Measurements from ENCODE around the gene ERN1. TPM values are rescaled to one million over a fixed set of nuclear protein-coding genes. Genes with fewer than 3 reads are reported as not detected.

ERN1 gene
- total and polyA plus RNA-seq, 2 of the 13 experiments (the other 11 are each of a cell fraction or from before 2014, with no cell fraction given): 6.0 to 12.7 TPM

DNA sequence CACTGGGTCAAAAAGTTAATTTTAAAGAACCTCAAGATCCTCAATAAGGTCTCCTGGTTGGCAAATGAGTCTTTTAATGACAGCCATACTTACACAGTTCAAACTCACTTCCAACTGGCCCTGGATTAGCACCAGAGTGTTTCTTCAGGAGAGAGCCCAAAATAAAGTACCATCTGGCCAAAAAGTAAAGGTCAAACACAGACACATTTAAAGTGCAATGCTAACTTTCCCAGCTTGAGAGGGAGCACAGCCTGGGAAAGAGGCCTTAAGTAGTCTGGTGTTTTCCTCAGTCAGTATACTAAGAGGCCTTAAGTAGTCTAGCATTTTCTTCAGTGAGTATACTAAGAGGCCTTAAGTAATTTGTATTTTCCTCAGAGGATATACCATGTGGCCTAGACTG is 46.6 kb upstream of the ERN1 start (continued):
- TF ChIP-seq, protein P1, sequence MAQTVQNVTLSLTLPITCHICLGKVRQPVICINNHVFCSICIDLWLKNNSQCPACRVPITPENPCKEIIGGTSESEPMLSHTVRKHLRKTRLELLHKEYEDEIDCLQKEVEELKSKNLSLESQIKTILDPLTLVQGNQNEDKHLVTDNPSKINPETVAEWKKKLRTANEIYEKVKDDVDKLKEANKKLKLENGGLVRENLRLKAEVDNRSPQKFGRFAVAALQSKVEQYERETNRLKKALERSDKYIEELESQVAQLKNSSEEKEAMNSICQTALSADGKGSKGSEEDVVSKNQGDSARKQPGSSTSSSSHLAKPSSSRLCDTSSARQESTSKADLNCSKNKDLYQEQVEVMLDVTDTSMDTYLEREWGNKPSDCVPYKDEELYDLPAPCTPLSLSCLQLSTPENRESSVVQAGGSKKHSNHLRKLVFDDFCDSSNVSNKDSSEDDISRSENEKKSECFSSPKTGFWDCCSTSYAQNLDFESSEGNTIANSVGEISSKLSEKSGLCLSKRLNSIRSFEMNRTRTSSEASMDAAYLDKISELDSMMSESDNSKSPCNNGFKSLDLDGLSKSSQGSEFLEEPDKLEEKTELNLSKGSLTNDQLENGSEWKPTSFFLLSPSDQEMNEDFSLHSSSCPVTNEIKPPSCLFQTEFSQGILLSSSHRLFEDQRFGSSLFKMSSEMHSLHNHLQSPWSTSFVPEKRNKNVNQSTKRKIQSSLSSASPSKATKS (CRISPR knock-in tag; IDR thresholded peaks at IDR 0.05): no peak
- TF ChIP-seq ZNF350 (CRISPR knock-in tag; IDR thresholded peaks at IDR 0.05; ENCODE audit: borderline replicate concordance, low read depth) (no peak), ZNF781 (CRISPR knock-in tag; IDR thresholded peaks at IDR 0.05; ENCODE audit: borderline replicate concordance, not compliant biosample characterization) (no peak), PAX8 (CRISPR knock-in tag; IDR thresholded peaks at IDR 0.05; ENCODE audit: borderline replicate concordance) (no peak), ZNF276 (CRISPR knock-in tag; IDR thresholded peaks at IDR 0.05; ENCODE audit: low read depth) (no peak)

GRCh38 chr17:64174686-64175456 is 44.9 kb upstream of the ERN1 start:
- 91% methylated on average over 6 of the region's 7 CpGs for WGBS (ENCODE audit: low lambda C conversion rate)
- in situ Hi-C loops (cut with HindIII; ENCODE audit: extremely low pct_ligation_motif_present, low pct_unique_long_range_greater_than_20kb) (no loop called here), intact Hi-C loops (cut with micrococcal nuclease; ENCODE audit: unreplicated experiment) (no loop called here)
- no peaks in the 10 kb centered on the region for H3K9me3 ChIP-seq (ENCODE audit: low read length)
- no peaks in the 10 kb centered on the region for H3K27me3 ChIP-seq (ENCODE audit: control insufficient read depth in 1 of 2, insufficient read depth in 2 of 2, low read length in 2 of 2)
- H3K27ac ChIP-seq (ENCODE audit: extremely low read length, insufficient read depth, low read length): no peak overlapping the region
- ChIA-PET CTCF (ENCODE audit: low intra/inter-chr PET ratio, low total read pairs) (no interaction called here), POLR2A (interaction anchor here (5.2 kb wide), 1 partner anchor 42 kb away, joined by 28 read pairs; no protein-coding TSS in a partner anchor)
- H3K4me3 ChIP-seq (replicated peaks in 1 of 3; ENCODE audit: insufficient read depth in 1 of 3, low read depth in 2 of 3, low read length in 3 of 3): no peak overlapping the region
- peaks cover 37% of the 10 kb centered on the region for H3K4me1 ChIP-seq (ENCODE audit: insufficient read depth, low read length)
- no peaks in the 10 kb centered on the region for H4K20me1 ChIP-seq (ENCODE audit: insufficient read depth, low read length)
- peaks cover 14 to 35% of the 10 kb centered on the region in 2 experiments for H3K36me3 ChIP-seq (replicated peaks in 1 of 2; ENCODE audit: control insufficient read depth in 1 of 2, insufficient read depth in 2 of 2, low read length in 2 of 2)
- no peak overlapping the region for H3K9ac ChIP-seq (ENCODE audit: insufficient read depth, low read depth, low read length)
- DNase-seq (ENCODE audit: low spot score): no peak
- H2AFZ ChIP-seq (ENCODE audit: low read length): no peak overlapping the region
- no peak for ATAC-seq
- no TSS peak for BruUV-seq (replicated peaks)
- H3K79me2 ChIP-seq (ENCODE audit: insufficient read depth, low read length): no peaks in the 10 kb centered on the region
- H3K4me2 ChIP-seq (ENCODE audit: low read depth, low read length): no peak overlapping the region
- no peak for FAIRE-seq
- TF ChIP-seq BRCA1 (CRISPR knock-in tag; IDR thresholded peaks at IDR 0.05): no peak
- TF ChIP-seq MAFK (conservative IDR thresholded peaks at IDR 0.05 in 1 of 2, IDR thresholded peaks at IDR 0.05 in 1 of 2; ENCODE audit: low read length in 2 of 2): peak in 1 of 2 experiments; percentile 64; a peak in 2 of 4 replicates
- TF ChIP-seq POLR2AphosphoS5 (IDR thresholded peaks at IDR 0.05; ENCODE audit: low read depth, low read length): no peak
- no peak for TF ChIP-seq NAIF1 (CRISPR knock-in tag; IDR thresholded peaks at IDR 0.05; ENCODE audit: borderline replicate concordance)
- no peak for TF ChIP-seq ASH2L (IDR thresholded peaks at IDR 0.05; ENCODE audit: insufficient read length, low read depth, low read length)
- TF ChIP-seq MAFF (IDR thresholded peaks at IDR 0.05; ENCODE audit: low read depth, low read length): 0 out of 2 replicates have a peak, but pooled peaks have one; percentile 8
- no peak for TF ChIP-seq CBX1 (IDR thresholded peaks at IDR 0.05; ENCODE audit: low read depth)
- peak; percentile 22; the same call in 1 of the 2 replicates for TF ChIP-seq FOSL2 (CRISPR knock-in tag; IDR thresholded peaks at IDR 0.05)
- TF ChIP-seq, protein P2, sequence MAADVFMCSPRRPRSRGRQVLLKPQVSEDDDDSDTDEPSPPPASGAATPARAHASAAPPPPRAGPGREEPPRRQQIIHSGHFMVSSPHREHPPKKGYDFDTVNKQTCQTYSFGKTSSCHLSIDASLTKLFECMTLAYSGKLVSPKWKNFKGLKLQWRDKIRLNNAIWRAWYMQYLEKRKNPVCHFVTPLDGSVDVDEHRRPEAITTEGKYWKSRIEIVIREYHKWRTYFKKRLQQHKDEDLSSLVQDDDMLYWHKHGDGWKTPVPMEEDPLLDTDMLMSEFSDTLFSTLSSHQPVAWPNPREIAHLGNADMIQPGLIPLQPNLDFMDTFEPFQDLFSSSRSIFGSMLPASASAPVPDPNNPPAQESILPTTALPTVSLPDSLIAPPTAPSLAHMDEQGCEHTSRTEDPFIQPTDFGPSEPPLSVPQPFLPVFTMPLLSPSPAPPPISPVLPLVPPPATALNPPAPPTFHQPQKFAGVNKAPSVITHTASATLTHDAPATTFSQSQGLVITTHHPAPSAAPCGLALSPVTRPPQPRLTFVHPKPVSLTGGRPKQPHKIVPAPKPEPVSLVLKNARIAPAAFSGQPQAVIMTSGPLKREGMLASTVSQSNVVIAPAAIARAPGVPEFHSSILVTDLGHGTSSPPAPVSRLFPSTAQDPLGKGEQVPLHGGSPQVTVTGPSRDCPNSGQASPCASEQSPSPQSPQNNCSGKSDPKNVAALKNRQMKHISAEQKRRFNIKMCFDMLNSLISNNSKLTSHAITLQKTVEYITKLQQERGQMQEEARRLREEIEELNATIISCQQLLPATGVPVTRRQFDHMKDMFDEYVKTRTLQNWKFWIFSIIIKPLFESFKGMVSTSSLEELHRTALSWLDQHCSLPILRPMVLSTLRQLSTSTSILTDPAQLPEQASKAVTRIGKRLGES (CRISPR knock-in tag; IDR thresholded peaks at IDR 0.05; ENCODE audit: borderline replicate concordance): no peak
- no peak for TF ChIP-seq AGO2 (optimal IDR thresholded peaks at IDR 0.05; ENCODE audit: low read depth, low read length)

All from HepG2 (cell line).